AG04449 (cell line): ENCODE results near the gene CEACAM4.

ENCODE experiments used
- CTCF ChIA-PET: fragments of 350-600 bp; formaldehyde crosslinking; extraction: SDS; loops from one replicate; lab custom pipeline; 2021; ENCODE audit warnings: antibody characterized with exemption; lab: Yijun Ruan, JAX
- POLR2A ChIA-PET: fragments of 400-600, 350-600 bp; formaldehyde crosslinking; extraction: SDS; loops from one replicate; lab custom pipeline; 2020; ENCODE audit warnings: antibody characterized with exemption, inconsistent platforms; lab: Yijun Ruan, JAX
- DNase-seq: peaks from one replicate; pipeline ENCODE4 v3.0.0-alpha.2; 2010; ENCODE audit warnings: low read depth, low spot score
- H3K4me3 ChIP-seq: 2 replicates; pipeline ENCODE4 v1.5.1; 2011; ENCODE audit warnings: low read depth, mild to moderate bottlenecking, control low read depth, low read length
- TF ChIP-seq, protein P1 (sequence below): IDR thresholded peaks from one replicate; pipeline ENCODE4 v1.5.1; 2011; ENCODE audit warnings: mild to moderate bottlenecking, moderate library complexity, low read length, control low read depth, inconsistent platforms; ENCODE audit not compliant: insufficient read depth; ENCODE audit errors: missing control alignments

The CEACAM4 gene

DNA sequence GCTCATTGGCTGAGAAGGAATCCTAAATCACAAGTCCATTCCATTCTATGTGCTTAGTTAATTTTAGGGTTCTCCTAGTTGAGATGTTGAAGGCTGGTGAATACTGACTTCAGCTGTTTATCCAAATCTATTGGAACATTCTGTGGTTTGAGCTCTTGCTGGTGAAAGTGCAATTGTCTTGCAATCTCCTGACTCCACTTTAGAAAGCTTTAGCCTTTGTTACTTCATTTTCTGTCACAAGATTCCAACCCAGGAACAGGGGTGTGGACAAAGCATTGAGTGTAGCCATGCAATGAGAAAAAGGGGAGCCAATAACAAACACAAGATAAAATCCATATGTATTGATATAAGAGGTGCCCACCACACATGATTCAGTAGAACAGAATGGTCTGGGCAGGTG is 35.9 kb downstream of the CEACAM4 start:
- ChIA-PET CTCF (interaction anchor here (1.1 to 1.3 kb wide), 2 partner anchors 12 to 141 kb away, joined by 3 read pairs; no protein-coding TSS in a partner anchor), POLR2A (no interaction called here)
- DNase-seq, result no peak
- TF ChIP-seq, protein P1, sequence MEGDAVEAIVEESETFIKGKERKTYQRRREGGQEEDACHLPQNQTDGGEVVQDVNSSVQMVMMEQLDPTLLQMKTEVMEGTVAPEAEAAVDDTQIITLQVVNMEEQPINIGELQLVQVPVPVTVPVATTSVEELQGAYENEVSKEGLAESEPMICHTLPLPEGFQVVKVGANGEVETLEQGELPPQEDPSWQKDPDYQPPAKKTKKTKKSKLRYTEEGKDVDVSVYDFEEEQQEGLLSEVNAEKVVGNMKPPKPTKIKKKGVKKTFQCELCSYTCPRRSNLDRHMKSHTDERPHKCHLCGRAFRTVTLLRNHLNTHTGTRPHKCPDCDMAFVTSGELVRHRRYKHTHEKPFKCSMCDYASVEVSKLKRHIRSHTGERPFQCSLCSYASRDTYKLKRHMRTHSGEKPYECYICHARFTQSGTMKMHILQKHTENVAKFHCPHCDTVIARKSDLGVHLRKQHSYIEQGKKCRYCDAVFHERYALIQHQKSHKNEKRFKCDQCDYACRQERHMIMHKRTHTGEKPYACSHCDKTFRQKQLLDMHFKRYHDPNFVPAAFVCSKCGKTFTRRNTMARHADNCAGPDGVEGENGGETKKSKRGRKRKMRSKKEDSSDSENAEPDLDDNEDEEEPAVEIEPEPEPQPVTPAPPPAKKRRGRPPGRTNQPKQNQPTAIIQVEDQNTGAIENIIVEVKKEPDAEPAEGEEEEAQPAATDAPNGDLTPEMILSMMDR, result no peak
- no peak overlapping the region for H3K4me3 ChIP-seq

DNA sequence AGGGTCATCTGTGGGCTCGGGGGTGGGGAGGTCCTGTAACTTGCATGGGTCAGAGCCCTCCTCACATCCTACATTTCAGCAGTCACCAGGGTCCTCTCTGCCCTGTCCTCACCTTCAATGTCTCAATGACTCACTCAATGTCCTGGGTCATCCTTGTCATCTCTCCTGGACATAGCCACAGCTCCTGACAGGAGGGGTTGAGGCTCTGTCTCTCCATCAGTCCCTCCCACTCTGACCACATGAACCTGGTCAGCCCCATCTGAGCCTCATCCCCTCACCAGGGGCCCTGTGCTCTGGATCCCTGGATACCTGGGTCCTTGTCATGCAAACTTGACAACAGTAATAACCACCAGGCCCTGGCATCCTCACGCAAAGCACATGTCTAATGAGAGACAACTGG is 37.5 kb downstream of the CEACAM4 start:
- POLR2A ChIA-PET, result no interaction called here
- CTCF ChIA-PET, result interaction anchor here (1.2 to 1.4 kb wide), 2 partner anchors 9 to 19 kb away, joined by 5 to 11 read pairs; no protein-coding TSS in a partner anchor
- no peak for DNase-seq
- H3K4me3 ChIP-seq, result no peak overlapping the region
- TF ChIP-seq, protein P1, result no peak

DNA sequence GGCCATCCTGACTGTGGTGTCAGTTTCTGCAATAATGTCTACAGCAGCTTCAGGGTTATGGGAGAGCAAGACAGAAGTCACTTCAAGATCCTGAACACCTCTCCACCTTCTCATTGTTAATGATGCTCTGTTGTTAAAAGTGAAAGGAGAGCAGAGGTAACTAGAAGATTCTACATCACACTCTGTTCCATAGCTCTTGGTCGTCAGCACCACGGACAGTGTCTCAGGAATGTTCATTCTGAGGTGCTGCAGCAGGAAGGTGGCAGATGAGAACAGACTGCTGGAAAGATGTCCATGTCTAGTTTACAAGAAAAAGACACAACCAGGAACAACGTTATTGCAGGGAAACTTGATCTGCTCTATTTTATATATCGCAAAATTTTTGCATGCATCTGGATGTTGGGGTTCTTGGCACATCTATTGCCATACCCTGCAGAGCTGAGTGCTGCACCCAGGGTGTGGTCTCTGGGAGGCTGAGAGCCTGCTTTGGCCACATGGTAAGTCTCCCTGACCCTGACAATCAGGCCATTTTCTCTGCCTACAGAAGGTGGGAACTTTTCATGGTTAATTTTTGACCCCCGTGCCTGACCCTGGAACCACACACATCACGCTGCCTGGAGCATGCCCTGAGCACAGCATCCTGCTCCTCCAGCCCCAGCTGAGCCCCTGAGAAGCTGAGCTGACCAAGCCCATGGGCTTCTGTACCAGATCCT is 38.2 kb downstream of the CEACAM4 start:
- no peak overlapping the region for H3K4me3 ChIP-seq
- no peak for DNase-seq
- TF ChIP-seq, protein P1, result no peak
- ChIA-PET POLR2A (no interaction called here), CTCF (interaction anchor here (1.2 to 1.4 kb wide), 2 partner anchors 9 to 18 kb away, joined by 5 to 11 read pairs; no protein-coding TSS in a partner anchor)

DNA sequence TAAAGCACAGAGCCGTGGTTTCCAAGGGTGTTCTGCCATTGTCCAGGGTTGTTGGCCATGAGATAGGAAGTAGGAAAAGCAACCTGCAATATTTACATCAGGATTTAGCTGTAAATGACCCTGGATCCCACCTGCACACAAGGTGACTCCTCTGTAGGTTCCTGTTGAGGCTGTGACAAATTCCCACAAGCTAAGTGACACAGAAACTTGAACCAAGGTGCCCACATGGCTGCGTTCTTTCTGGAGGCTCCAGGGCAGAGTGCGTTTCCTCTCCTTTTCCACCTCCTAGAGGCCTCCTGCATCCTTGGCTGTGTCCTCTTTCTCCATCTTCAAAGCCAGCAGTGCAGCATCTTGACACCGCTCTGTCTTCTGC is 39.0 kb downstream of the CEACAM4 start:
- H3K4me3 ChIP-seq, result no peak overlapping the region
- ChIA-PET POLR2A (no interaction called here), CTCF (interaction anchor here (1.2 to 1.6 kb wide), 3 partner anchors 8 to 17 kb away, joined by 5 to 11 read pairs (median 5); no protein-coding TSS in a partner anchor)
- no peak for DNase-seq
- TF ChIP-seq, protein P1, result no peak

DNA sequence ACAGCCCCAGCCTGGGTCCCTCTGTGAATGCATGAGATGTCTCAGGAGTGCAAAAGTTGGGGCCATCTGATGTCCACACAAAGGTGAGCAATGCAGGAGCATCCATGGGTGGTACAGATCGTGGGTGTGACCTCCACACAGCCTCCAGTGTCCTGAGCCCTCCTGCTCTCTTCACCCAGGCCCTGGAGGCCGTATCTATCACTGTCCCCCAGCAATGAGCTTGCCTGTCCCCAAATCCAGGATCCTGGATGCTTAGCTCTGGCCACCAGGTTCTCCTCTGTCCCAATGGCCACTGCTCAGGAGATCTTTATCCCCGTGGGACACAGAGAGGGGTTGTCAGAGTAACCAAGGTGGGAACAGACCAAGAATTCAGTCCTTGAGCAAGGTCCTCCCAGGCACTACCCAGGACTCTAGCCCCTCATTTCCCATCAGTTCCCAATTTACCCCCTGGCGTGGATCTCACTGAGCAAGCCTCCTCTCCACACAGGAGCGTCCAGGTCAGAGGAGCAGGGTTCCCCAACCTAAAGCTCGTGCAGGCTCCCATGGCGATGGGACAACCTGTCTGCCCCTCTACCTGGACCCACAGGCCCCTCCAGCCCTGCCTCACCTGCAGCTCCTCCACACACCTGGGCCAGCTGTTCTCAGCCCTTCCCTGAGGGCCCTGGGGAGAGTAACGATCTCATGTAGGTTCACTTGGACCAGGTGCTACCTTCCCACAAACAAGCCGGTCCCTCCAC is 39.6 kb downstream of the CEACAM4 start:
- DNase-seq, result no peak
- H3K4me3 ChIP-seq, result no peak overlapping the region
- TF ChIP-seq, protein P1, result no peak
- POLR2A ChIA-PET, result no interaction called here
- CTCF ChIA-PET, result interaction anchor here (1.6 kb wide), 1 partner anchor 9 kb away, joined by 5 read pairs; no protein-coding TSS in a partner anchor

DNA sequence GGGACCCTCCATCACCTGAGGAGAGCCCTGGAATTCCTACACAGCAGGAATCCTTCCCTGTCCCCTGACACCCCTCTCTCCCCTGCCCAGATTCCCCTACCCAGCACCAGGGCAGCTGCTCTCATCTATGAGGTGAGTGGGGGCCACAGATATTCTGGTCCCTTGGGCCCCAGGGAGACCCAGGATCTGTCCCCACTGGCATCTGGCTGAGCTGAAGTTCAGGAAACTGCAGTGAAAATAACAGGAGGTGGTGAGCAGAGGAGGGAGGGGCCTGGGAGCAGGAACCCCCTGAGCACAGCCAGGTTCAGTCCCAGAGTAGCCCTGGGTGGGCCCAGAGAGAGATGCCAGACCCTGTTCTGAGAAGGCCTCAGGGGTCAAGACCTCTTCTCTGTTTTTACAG is 40.8 kb downstream of the CEACAM4 start:
- ChIA-PET POLR2A (no interaction called here), CTCF (interaction anchor here (0.9 kb wide), 1 partner anchor 12 kb away, joined by 5 read pairs; no protein-coding TSS in a partner anchor)
- no peak for DNase-seq
- no peak overlapping the region for H3K4me3 ChIP-seq
- TF ChIP-seq, protein P1, result no peak
